ENCODE data around the gene PLD3. TPM values are rescaled to one million over a fixed set of nuclear protein-coding genes. Genes with fewer than 3 reads are reported as not detected.

PLD3 gene
- total RNA-seq, 1 donor from 2014 or later: 112 TPM

DNA sequence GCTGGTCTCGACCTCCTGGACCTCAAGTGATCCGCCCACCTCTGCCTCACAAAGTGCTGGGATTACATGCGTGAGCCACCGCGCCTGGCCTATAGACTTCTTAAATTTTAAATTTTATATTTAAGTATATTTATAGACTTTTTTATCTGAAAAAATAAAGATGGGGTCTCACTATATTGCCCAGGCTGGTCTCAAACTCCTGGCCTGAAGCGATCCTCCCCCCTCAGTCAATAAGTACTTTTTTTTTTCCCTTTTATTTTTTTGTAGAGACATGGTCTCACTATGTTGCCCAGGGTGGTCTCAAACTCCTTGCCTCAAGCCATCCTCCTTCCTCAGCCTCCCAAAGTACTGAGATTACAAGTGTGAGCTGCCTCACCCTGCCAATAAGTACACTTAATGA, 75.4 kb downstream of the PLD3 start:
- DNase-seq (ENCODE audit: low spot score in 2 of 2) (no peak), FAIRE-seq (no peak)

DNA sequence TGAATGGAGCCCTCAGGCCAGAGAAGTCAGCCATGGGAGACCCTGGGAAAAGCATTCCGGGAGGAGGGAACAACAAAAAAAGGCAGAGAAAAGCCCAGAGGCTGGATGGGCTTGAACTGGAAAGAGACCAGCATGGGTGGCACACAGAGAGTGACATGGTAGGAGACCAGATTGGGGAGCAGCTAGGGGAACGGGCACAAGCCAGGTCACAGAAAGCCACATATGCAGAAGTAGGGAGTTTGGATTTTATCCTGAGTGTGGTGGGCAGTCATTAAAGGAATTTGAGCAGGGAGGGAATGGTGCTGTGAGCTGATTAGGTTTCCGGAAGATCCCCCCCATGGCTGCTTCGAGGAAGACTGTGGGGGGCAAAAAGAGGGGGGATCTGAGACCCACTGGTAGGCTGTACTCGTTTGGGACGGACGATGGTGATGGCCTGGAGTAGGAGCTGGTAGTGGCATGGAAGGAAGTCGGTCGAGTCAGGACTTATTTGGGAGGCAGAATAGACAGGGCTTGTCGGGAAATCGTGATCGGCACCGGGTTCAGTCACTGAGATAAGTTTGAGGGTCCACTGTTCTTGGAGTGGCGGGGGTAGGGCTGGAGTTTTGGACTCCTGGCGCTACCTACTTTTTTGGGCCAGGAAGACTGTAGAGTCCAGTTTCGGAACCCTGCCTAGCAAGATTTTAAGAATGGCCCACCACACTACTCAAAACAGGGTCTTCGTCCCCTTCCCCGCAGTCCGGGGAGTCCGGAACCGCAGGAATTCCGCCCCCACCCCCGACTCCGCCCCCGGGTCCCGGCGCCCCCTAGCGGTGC, 76.3 kb downstream of the PLD3 start:
- DNase-seq (ENCODE audit: low spot score in 2 of 2): peak in 1 of 2 donors; percentile 72
- FAIRE-seq: no peak

DNA sequence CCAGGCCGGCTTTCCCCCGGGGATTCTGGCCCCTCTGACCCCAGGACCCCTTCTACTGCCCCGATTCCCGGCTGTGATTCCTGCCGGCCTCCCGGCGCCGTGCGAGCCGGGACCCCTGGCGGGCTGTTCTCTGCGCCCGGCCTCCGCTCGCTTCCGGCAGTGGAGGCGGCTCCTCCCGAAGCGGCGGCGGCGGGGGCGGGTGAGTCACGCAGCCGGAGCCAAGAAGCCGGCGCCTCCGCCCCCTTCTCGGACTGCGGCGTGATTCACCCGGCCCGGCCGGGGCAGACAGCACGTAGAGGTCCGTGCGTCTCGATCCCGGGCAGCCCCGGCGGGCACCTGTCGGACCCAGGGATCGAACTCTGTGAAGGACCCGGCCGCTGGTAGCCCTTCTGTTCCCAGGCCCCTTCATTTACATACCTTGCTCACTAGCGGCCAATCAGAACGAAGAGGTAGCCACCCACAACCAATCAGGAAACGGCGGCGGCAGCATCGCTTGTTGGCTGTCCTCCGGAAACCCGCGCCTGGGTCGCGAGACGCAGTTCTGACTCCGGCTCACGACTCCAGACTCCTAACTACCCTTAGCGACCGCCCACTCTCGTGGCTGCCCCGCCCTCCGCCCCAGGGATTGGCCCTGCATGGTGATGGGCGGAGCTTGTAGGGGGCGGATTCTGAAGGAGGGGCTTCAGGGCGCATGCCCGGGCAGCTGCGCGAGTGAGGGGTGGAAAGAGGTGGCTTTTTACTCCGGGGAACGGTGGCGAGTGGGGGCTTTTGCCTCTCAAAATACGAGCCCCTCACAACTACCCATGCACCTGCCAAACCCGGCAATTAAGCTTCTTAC, 77.2 kb downstream of the PLD3 start, which contains the start of gene SERTAD1:
SERTAD1 (minus strand) TSS at position 543 of the 838 bp plus-strand sequence. CDS start 2,446 bp downstream, outside the sequence.
- FAIRE-seq (peak; percentile 82), DNase-seq (ENCODE audit: low spot score in 2 of 2) (peak; percentile 99 to 100)

Small RNA genes within 50 kb of the gene (small RNA-seq; reads per million reads assigned to genes)
- gene MIR6796 (not detected), gene RF00019 (not detected), gene RNU6-945P (not detected)

Other genes starting within 250 kb of the PLD3 start
- gene MAP3K10, start 157.3 kb upstream of the PLD3 start, total RNA-seq: 31.4 TPM
- 37.5 TPM for gene TTC9B, start 130.3 kb upstream of the PLD3 start, total RNA-seq
- 0.41 TPM for gene CCNP, start 122.0 kb upstream of the PLD3 start, total RNA-seq
- gene AKT2, start 63.4 kb upstream of the PLD3 start, total RNA-seq: 34.6 TPM
- gene C19orf47, start 298 bp upstream of the PLD3 start, total RNA-seq: 9.8 TPM
- not detected for gene HIPK4, start 41.5 kb downstream of the PLD3 start, total RNA-seq
- 1.2 TPM for gene PRX, start 64.7 kb downstream of the PLD3 start, total RNA-seq
- 2.0 TPM for gene SERTAD1, start 77.3 kb downstream of the PLD3 start, total RNA-seq
- 7.3 TPM for gene SERTAD3, start 95.6 kb downstream of the PLD3 start, total RNA-seq
- gene BLVRB, start 117.0 kb downstream of the PLD3 start, total RNA-seq: 29.3 TPM
- 23.2 TPM for gene SPTBN4, start 118.3 kb downstream of the PLD3 start, total RNA-seq
- 1.6 TPM for gene SHKBP1, start 228.2 kb downstream of the PLD3 start, total RNA-seq

All from frontal cortex (tissue), 4 donors.